DMS53 treated with DMSO at 0.1 percent for 48 hours (cell line): ENCODE measurements around the gene H1-8.
"Not testable (repeated sequence)": the region's sequence is repeated elsewhere in the genome, so short reads cannot be mapped to it uniquely, and the experiment has no call there.

Source experiments
- DNase-seq: peaks from one replicate; lab custom pipeline; 2025; ENCODE audit not compliant: unreplicated experiment; lab: John Stamatoyannopoulos, UW

The H1-8 gene

DNA sequence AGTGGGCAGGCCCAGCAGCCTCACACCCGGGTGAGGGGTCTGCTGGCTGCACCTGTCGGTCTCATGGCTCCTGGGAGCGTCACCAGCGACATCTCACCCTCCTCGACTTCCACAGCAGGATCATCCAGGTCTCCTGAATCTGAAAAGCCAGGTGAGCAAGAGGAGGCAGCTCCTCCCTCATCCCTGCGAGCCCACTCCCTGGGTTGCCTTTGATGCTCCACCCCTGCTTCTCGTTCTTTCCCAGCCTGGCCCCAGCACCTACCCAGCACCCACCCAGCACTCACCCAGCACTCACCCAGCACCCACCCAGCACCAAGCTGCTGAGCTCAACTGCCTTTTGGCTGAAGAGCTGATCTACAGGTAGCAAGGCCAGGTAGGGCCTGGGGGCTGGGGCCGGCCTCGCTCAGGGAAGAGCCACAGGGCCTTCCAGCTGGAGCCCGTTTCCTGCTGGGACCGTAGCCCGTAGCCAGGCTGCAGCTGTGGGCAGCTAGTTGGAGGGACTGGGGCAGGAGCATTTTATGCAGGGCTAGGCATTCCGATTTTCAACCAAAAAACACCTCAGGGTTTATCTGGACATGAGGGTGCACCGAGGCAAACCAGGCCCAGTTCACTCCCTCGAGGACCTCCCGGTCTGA lies at the start of gene H1-8:
H1-8 (plus strand) TSS at position 20 of the 635 bp plus-strand sequence; CDS start at position 64, 44 bp downstream.
- no peak for DNase-seq

DNA sequence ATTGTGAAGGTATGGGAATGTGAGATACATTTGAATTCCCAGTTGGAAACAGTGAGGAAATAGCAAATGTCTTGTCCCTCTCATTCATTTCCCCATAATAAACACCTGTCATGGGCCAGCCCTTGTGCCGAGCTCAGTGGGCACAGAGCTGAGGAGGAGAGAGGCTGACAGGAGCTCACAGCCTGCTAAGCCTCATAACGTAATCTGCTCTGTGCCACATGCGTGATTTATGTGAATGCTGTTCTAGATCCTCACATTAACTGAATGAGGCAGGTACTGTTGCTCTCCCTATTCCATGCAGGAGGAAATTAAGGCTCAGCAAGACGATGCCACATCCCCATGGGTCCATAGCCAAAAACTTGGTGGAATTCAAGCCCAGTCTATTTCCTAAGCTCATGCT lies 49.8 kb upstream of the H1-8 start:
- DNase-seq = no peak

GRCh38 chr3:129494499-129494898 lies 48.5 kb upstream of the H1-8 start:
- DNase-seq = not testable (repeated sequence)

- DNase-seq = not testable (repeated sequence)
These were observed 47.9 kb upstream of the H1-8 start for GRCh38 chr3:129495006-129495639.

GRCh38 chr3:129497876-129498275 lies 45.1 kb upstream of the H1-8 start:
- DNase-seq = not testable (repeated sequence)

DNA sequence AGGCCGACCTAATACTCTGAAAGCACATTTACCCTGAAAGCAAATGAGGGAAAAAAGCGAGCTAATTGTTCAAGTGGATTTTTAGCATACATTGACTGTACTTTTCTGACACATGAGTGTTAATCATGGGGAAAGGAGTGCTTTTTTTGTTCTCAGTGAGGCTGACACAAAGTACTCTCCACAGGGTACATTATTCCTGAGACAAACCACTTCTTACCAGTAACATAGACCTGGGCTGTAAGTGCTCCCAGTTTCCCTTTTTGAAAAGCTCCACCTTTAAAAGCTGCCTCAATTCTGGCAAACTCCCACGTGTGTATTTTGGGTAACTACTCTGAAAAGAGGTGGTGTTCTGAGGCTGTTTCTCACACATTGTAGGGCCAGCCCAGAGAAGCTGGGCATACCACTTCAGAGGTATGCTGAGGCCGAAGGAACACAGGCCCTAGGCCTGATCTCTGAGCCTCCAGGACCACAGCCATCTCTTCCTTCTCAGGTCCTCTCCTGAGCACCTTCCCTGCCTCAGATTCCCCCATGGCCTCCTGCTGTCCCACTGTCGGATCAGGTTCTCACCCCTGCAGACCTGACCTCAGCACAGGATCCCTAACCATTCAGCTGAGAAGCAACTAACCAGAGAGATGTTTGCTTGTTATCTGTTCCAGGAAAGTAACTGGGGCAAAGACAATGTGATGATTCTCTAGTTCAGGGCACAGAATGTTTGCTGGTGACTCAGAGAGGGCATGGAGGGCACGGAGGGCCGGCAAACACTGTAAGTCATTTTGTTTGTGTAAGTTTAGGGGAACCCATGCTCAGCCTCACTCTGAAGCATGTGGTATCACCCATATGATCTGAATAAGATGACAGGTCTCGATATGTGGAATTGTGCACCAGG lies 44.1 kb upstream of the H1-8 start:
- DNase-seq = not testable (repeated sequence)

DNA sequence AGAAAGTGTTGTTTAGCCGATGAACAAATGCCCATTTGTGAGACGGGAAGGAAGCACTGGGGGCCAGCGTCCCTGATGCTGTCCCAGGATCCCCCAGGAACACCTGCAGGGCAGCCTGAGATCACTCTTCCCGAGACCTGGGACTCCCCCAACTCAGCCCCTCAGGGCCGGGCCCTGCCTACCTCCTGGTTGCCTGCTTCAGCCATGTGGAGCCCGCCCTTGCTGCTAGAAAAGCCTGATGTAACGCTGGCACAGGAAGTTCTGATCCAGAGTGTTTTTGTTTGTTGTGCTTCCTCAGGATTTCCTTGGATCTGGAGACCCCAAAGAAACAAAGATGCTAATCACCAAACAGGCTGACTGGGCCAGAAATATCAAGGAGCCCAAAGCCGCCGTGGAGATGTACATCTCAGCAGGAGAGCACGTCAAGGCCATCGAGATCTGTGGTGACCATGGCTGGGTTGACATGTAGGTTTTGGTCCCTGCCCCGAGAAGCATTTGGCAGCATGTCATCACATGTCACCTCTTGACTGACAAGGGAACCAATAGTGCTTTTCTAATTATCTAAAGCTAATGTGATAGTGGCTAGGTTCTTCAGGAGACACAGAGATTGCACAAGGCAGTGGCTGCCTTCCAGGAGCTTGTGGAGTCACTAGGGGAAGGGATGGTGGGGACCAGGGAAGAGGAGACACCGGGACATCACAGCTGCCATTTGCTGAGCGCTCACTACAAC lies 43.2 kb upstream of the H1-8 start:
- not testable (repeated sequence) for DNase-seq

DNA sequence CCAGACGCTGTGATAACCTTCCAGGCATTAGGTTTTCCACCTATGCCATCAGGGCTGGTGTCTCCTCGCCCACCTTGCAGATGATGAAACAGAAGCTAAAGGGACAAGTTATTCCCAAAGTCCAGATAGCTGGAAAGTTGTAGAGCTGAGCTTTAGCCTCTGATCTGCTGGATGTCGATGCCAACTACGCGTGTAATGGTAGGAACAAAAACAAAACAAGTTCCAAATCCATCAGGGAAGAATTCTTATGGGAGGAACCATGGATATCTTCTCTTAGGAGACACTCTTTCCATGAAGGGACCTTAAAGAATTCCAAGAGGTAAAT lies 42.7 kb upstream of the H1-8 start:
- no peak for DNase-seq

DNA sequence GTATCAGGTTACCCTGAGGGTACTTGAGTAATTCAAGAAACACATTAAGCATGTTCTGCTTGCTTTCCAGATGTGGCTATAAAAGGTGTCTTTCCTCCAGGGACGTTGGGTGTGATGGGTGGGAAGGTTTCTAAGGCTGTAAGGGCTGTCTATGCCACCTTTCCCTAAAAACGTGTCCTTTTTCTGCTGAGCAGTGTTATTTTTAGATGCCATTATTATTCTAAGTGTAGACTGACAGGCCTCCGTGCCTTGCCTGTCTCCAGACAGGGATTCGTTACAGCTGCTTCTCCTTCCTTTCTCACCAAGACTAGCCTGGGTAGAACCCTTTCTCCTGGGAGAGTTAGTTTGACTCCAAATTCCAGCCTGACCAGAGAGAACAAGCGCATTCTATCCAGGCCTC lies 41.3 kb upstream of the H1-8 start:
- DNase-seq = no peak

GRCh38 chr3:129502641-129503408 lies 40.1 kb upstream of the H1-8 start:
- no peak for DNase-seq

DNA sequence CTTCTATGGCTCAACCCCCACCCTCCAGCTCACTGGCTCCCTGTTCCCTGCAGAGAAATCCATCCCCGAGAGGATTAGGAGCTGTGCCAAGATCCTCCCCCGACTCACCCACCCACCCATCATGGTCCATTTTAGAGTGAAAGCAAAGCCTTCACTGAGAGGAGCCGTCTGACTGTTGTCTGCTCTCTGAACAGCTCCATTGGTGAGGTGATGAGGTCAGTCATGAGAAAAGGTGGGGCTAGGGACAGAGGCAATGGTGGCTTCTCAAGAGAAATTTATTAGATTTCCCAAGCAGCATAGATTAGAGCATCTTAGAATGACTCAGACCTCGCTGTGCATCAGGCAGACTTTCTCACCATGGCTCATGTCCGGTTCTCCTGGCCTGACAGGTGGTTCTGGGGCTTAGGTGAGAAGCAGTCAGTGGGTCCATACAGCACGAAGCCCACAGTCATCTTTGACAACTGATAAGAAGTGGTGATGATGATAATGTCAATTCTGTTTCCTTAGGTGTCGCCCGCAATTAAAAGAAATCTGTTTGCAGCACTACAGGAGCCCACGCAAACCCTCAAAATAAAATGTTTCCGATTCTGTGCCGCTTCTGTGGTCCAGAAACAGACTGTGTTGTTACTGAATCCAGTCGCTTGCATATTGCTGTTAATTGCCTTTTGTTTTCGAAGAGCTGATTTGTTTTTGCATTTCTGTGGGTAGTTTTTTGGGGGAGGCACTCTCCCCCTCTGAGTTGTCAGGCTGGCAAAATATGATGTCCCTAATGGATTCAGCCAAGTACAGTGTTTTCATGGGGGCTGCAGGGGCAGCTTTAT lies 39.3 kb upstream of the H1-8 start:
- DNase-seq = no peak

- no peak for DNase-seq
These were observed 38.4 kb upstream of the H1-8 start for GRCh38 chr3:129504471-129505100.

GRCh38 chr3:129505341-129505740 lies 37.6 kb upstream of the H1-8 start:
- DNase-seq = no peak

DNA sequence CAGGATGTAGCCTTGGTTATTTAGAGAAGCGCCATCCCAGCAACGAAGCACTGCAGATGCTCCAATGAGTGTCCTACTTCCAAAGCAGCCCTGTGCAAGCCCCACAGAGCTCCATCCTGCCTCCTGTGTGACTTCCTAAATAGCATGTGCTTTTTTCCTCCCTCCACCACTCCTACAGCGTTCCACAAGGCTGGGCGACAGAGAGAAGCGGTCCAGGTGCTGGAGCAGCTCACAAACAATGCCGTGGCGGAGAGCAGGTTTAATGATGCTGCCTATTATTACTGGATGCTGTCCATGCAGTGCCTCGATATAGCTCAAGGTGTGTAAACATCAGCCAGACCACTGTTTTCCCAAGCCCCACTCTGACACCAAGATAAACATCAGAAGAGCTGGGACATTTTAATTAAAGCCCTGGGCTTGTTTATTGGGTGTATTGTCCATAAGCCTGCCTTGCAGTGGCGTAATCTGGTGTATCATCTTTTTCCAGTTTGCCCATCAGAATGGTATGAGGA lies 36.7 kb upstream of the H1-8 start:
- peak; percentile 37 for DNase-seq

DNA sequence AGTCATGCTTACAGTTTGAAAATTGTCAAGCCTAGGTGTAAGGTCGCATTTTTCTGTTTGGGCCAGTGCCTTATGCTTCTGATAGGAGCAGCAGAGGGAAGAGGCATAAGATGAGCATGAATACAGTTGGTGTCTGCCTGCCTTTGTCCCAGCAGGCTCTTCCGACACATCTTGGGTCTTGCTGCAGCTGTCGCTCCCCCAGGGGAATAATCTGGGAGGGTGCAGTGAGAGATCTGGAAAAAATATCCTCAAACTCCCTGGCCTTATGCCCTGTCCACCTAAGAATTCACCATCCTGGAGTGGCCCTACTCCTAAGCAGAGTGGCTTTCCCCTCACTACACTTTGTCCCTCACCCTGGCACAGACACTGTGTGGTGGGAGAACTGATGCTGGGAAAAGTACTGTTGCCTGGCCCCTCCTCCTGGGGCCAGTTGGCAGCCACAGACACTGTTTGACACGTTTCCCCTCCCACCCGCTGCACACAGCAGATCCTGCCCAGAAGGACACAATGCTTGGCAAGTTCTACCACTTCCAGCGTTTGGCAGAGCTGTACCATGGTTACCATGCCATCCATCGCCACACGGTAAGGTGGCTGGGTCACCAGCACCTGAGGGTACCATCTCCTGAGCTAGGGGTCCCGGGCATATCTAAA lies 35.7 kb upstream of the H1-8 start:
- no peak for DNase-seq

DNA sequence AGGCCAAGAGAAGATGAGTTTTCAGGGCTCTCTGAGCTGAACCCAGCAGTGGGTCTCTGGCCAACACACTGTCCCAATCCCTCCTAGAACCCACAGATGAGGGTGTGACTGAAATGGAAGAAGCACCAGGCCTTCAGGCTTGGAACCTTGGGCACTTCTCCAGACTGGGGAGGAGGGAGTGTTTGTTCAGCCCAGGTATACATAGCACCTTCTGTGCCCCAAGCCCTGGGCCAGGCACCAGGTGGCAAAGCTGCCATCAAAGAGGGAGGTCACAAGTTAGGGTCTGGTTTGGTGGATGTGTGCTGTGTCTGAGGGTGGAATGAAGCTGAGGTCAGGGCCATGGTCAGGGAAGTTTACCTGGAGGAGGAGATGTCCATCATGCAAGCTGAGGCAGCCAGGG lies 30.4 kb upstream of the H1-8 start:
- no peak for DNase-seq

- DNase-seq = no peak
These were observed 29.3 kb upstream of the H1-8 start for GRCh38 chr3:129513705-129514104.

DNA sequence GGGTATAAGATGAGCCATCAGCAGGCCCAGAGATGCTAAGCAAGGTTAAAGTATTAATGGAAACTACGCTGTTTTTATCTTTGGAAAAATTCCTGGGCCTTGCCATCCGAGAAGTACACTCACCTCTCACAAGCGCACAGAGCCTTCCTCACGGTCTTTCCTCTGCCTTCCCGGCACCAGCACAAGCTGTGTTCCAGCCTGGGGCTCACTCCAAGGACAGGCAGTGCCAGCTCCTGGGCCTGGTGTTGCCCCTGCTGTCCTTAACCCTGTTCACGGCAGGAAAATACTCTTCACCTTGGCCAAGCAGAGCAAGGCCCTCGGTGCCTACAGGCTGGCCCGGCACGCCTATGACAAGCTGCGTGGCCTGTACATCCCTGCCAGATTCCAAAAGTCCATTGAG lies 28.9 kb upstream of the H1-8 start:
- DNase-seq = no peak

DNA sequence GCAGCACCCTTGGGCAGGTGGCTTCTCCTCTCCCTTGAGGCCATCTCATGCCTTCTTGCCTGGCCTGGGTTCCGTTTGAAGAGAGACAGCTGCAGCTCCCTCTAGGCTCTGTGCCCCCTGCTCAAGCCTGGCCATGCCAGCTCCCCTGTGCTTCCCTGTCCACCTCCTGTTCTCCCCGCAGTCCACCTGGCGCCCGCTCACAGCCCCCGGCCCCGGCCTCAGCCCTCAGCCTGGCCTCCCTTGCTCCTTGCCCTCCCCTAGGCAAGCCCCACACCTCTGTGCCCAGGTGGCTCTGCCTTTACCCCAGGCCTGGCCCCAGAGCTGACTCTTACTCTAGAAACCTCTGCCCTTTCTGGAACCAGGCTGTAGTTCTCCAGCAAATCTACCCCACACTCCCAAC lies 28.4 kb upstream of the H1-8 start:
- DNase-seq = no peak
